Measurements from ENCODE around the gene CLDN7.

The CLDN7 gene

GRCh38 chr17:7218166-7218565, 44.1 kb downstream of the CLDN7 start:
- DNase-seq: no peak

- DNase-seq: peak; percentile 34
These were observed 44.9 kb downstream of the CLDN7 start for GRCh38 chr17:7217113-7217987.

GRCh38 chr17:7216242-7217112, 45.8 kb downstream of the CLDN7 start:
- no peak for DNase-seq

DNA sequence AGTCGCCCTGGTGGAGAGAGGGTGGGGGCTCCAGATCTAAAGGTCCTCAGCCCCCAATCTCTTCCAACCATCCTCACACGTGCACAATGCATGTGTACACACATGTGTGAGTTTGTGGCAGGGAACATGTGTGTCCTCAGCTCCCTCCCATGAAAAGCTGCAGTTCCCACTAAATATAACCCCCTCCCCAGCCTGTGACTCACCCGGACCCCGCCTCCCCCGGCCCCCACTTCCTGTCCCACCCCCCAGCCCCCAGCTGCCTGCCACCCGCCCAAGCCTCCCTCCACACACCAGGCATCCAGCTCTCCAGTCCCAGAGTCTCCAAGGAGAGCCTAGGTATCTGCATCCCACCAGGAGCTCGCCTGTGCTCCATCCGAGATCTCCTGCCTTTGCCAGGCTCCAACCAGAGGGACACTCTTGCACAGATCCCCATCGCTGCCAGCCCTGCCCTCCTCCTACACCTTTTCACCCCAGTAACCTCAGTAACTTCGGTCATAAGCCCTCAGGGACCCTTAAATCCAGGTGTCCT, 46.6 kb downstream of the CLDN7 start:
- peak; percentile 30 for DNase-seq

GRCh38 chr17:7215136-7215638, 47.1 kb downstream of the CLDN7 start:
- DNase-seq: no peak

GRCh38 chr17:7214300-7215135, 47.8 kb downstream of the CLDN7 start:
- DNase-seq: peak; percentile 100

GRCh38 chr17:7213895-7214299, 48.4 kb downstream of the CLDN7 start:
- peak; percentile 92 for DNase-seq

- DNase-seq: no peak
These were observed 50.6 kb downstream of the CLDN7 start for GRCh38 chr17:7211491-7212273.
